Osteocyte (in vitro differentiated cells): Measurements from ENCODE around the gene KIF13A. TPM values are rescaled to one million over a fixed set of nuclear protein-coding genes. Genes with fewer than 3 reads are reported as not detected.
"Not testable (repeated sequence)": the region's sequence is repeated elsewhere in the genome, so short reads cannot be mapped to it uniquely, and the experiment has no call there.

Experiments
- DNase-seq: peaks from one replicate; pipeline ENCODE4 v3.0.0; 2021; ENCODE audit warnings: mixed read lengths; ENCODE audit not compliant: unreplicated experiment; ENCODE audit errors: extremely low spot score
- H3K27ac Mint-ChIP-seq: one replicate; pipeline ENCODE4 v1.8.0; 2021; ENCODE audit warnings: mild to moderate bottlenecking, mixed read lengths; ENCODE audit not compliant: unreplicated experiment
- H3K27me3 Mint-ChIP-seq: one replicate; pipeline ENCODE4 v1.8.0; 2021; ENCODE audit warnings: mixed read lengths; ENCODE audit not compliant: unreplicated experiment
- H3K36me3 Mint-ChIP-seq: one replicate; pipeline ENCODE4 v1.8.0; 2021; ENCODE audit warnings: mixed read lengths; ENCODE audit not compliant: unreplicated experiment
- H3K4me1 Mint-ChIP-seq: one replicate; pipeline ENCODE4 v1.8.0; 2021; ENCODE audit warnings: mixed read lengths; ENCODE audit not compliant: unreplicated experiment
- H3K4me3 Mint-ChIP-seq: one replicate; pipeline ENCODE4 v1.8.0; 2021; ENCODE audit warnings: mild to moderate bottlenecking, moderate library complexity, mixed read lengths; ENCODE audit not compliant: unreplicated experiment
- H3K9me3 Mint-ChIP-seq: one replicate; pipeline ENCODE4 v1.8.0; 2021; ENCODE audit warnings: mixed read lengths; ENCODE audit not compliant: unreplicated experiment
- total RNA-seq: library from RNA; stranded (reverse); gene quantifications from 2 replicates; pipeline ENCODE4 v1.2.1, GENCODE V29; 2021
- TF ChIP-seq, protein P1 (sequence below): fragments of 200-600 bp; sonication (generic); IDR thresholded peaks from 2 replicates; pipeline ENCODE4 v1.5.0; 2021; ENCODE audit warnings: antibody characterized with exemption, mild to moderate bottlenecking, moderate library complexity

KIF13A gene
- total RNA-seq, 1 donor from 2014 or later = 47.5 TPM

DNA sequence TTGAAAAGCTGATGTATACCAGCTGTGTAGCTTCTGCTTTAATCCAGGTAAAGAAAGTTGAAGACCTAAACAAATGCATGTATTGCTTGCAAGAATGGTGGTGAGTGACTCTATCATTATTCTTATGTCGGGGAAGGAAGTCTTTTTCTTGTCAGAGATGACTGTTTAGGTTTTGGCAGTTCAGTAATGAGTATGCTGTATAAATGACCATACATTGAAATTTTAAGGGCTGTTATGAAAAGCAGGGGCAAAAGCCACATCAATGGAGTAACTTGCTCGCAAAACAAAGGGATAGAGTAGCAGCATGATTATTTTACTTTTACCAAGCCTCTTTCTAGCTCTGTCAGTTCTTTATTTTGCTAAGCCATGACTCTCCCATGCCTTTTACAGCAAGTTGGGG is 224.8 kb downstream of the KIF13A start:
- H3K36me3 Mint-ChIP-seq = peaks cover 24% of the 10 kb centered on the region
- no peak for DNase-seq
- no peaks in the 10 kb centered on the region for H3K27me3 Mint-ChIP-seq
- peaks cover 7% of the 10 kb centered on the region for H3K4me1 Mint-ChIP-seq
- H3K27ac Mint-ChIP-seq = no peak overlapping the region
- H3K9me3 Mint-ChIP-seq = no peaks in the 10 kb centered on the region
- H3K4me3 Mint-ChIP-seq = no peak overlapping the region
- TF ChIP-seq, protein P1, sequence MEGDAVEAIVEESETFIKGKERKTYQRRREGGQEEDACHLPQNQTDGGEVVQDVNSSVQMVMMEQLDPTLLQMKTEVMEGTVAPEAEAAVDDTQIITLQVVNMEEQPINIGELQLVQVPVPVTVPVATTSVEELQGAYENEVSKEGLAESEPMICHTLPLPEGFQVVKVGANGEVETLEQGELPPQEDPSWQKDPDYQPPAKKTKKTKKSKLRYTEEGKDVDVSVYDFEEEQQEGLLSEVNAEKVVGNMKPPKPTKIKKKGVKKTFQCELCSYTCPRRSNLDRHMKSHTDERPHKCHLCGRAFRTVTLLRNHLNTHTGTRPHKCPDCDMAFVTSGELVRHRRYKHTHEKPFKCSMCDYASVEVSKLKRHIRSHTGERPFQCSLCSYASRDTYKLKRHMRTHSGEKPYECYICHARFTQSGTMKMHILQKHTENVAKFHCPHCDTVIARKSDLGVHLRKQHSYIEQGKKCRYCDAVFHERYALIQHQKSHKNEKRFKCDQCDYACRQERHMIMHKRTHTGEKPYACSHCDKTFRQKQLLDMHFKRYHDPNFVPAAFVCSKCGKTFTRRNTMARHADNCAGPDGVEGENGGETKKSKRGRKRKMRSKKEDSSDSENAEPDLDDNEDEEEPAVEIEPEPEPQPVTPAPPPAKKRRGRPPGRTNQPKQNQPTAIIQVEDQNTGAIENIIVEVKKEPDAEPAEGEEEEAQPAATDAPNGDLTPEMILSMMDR = no peak

DNA sequence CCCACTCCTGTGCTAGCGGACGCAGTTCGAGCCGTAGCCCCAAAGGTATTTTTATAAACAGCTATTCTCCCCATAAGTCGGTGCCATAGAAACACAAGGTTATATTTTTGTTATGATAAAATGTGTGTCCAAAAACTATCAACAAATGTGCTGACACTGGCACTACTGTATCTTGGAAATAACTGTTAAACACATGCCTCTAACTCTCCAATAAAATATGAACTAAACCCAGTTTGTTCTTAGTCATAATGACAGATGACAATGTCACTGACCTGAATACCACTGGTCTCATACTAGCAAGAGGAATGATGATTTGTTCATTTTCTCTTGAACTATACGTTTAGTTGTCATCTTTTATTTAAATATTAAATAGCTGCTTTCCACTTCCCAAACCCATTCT is 229.3 kb downstream of the KIF13A start:
- Mint-ChIP-seq H3K27ac (peak overlapping the region; percentile 72), H3K9me3 (no peaks in the 10 kb centered on the region), H3K4me3 (no peak overlapping the region), H3K36me3 (peaks cover 3% of the 10 kb centered on the region), H3K27me3 (no peaks in the 10 kb centered on the region), H3K4me1 (peaks cover 9% of the 10 kb centered on the region)
- DNase-seq = no peak
- TF ChIP-seq, protein P1 = no peak

DNA sequence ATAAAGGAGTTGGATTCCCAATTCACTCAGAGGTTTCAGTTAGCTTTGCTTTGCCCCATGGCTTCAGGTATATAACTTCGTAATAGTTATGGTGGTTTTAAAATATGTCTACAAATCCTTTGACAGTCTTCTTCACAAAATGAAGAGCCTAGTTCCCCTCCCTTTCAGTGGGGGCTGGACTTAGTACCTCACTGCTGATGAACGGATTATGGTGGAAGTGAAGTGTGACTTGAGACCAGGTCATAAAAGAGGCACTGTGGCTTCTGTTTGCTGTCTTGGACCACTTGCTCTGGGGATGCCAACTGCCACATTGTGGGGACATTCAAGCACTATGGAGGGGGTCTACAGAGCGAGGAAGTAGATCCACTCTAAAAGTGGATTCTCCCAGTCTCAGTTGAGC is 233.2 kb downstream of the KIF13A start:
- peaks cover 9% of the 10 kb centered on the region for H3K4me1 Mint-ChIP-seq
- no peak overlapping the region for H3K4me3 Mint-ChIP-seq
- H3K27me3 Mint-ChIP-seq = no peaks in the 10 kb centered on the region
- DNase-seq = no peak
- no peak overlapping the region for H3K27ac Mint-ChIP-seq
- TF ChIP-seq, protein P1 = no peak
- no peaks in the 10 kb centered on the region for H3K9me3 Mint-ChIP-seq
- no peaks in the 10 kb centered on the region for H3K36me3 Mint-ChIP-seq

DNA sequence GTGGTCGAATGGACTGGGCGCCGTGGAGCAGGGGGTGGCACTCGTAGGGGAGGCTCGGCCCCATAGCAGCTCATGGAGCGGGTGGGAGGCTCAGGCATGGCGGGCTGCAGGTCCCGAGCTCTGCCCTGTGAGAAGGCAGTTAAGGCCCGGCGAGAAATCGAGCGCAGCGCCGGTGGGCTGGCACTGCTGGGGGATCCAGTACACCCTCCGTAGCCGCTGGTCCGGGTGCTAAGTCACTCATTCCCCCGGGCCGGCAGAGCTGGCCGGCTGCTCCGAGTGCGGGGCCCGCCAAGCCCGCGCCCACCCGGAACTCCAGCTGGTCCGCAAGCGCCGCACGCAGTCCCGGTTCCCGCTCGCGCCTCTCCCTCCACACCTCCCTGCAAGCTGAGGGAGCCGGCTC is 242.1 kb downstream of the KIF13A start:
- not testable (repeated sequence) for H3K4me3 Mint-ChIP-seq, H3K27me3 Mint-ChIP-seq, H3K36me3 Mint-ChIP-seq, H3K27ac Mint-ChIP-seq, H3K9me3 Mint-ChIP-seq, H3K4me1 Mint-ChIP-seq
- DNase-seq = peak; percentile 84

DNA sequence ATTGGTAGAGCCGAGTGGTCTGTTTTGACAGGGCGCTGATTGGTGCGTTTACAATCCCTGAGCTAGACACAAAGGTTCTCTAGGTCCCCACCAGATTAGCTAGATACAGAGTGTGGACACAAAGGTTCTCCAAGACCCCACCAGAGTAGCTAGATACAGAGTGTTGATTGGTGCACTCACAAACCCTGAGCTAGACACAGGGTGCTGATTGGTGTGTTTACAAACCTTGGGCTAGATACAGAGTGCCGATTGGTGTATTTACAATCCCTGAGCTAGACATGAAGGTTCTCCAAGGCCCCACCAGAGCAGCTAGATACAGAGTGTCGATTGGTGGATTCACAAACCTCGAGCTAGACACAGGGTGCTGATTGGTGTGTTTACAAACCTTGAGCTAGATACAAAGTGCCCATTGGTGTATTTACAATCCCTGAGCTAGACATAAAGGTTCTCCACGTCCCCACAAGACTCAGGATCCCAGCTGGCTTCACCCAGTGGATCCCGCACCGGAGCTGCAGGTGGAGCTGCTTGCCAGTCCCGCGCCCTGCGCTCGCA is 242.6 kb downstream of the KIF13A start:
- not testable (repeated sequence) for H3K27me3 Mint-ChIP-seq, H3K36me3 Mint-ChIP-seq, H3K4me3 Mint-ChIP-seq, H3K9me3 Mint-ChIP-seq, H3K4me1 Mint-ChIP-seq, H3K27ac Mint-ChIP-seq
- peak; percentile 44 for DNase-seq

DNA sequence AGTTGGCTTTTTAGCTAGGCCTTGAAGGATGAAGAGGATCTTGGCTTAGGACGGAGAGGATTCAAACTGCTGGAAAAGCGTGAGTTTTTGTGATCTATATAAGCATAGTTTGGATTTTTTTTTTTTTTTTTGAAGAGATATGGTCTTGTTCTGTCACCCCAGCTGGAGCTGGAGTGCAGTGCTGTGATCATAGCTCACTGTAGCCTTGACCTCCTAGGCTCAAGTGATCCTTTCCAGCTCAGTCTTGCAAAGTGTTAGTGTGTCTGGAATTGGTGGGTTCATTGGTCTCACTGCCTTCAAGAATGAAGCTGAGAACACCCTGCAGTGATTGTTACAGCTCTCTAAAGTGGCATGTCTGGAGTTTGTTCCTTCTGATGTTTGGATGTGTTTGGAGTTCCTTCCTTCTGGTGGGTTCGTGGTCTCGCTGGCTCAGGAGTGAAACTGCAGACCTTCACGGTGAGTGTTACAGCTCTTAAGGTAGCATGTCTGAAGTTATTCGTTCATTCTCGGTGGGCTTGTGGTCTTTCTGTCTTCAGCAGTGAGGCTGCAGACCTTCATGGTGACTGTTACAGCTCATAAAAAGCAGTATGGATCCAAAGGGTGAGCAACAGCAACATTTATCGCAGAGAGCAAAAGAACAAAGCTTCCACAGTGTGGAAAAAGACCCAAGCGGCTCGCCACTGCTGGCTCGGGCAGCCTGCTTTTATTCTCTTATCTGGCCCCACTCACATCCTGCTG is 243.2 kb downstream of the KIF13A start:
- no peak overlapping the region for H3K27ac Mint-ChIP-seq
- H3K9me3 Mint-ChIP-seq = peaks cover 2% of the 10 kb centered on the region
- TF ChIP-seq, protein P1 = no peak
- no peak for DNase-seq
- no peak overlapping the region for H3K4me3 Mint-ChIP-seq
- no peaks in the 10 kb centered on the region for H3K27me3 Mint-ChIP-seq
- peaks cover 7% of the 10 kb centered on the region for H3K4me1 Mint-ChIP-seq
- no peaks in the 10 kb centered on the region for H3K36me3 Mint-ChIP-seq
